Ammon's horn (tissue), 1 donor: ENCODE results near the gene KRT79.

ENCODE experiments used
- DNase-seq: peaks from one replicate; pipeline ENCODE4 v3.0.0-alpha.2; 2016; ENCODE audit warnings: low spot score

The KRT79 gene

GRCh38 chr12:52835271-52836041 lies 1.3 kb upstream of the KRT79 start:
- DNase-seq = no peak

GRCh38 chr12:52834727-52835001 lies 553 bp upstream of the KRT79 start:
- DNase-seq = no peak

- no peak for DNase-seq
Measured at GRCh38 chr12:52832985-52833905, 866 bp downstream of the KRT79 start.

- no peak for DNase-seq
Measured at GRCh38 chr12:52832451-52832850, 1.7 kb downstream of the KRT79 start.

GRCh38 chr12:52831251-52831650 lies 2.9 kb downstream of the KRT79 start:
- no peak for DNase-seq

GRCh38 chr12:52829986-52830770 lies 3.9 kb downstream of the KRT79 start:
- no peak for DNase-seq

- no peak for DNase-seq
Measured at GRCh38 chr12:52828591-52829021, 5.5 kb downstream of the KRT79 start.

- DNase-seq = no peak
Measured at GRCh38 chr12:52828156-52828555, 6.0 kb downstream of the KRT79 start.

GRCh38 chr12:52827499-52828090 lies 6.5 kb downstream of the KRT79 start:
- no peak for DNase-seq

- no peak for DNase-seq
Measured at GRCh38 chr12:52826611-52827498, 7.3 kb downstream of the KRT79 start.

- DNase-seq = no peak
Measured at GRCh38 chr12:52825961-52826360, 8.2 kb downstream of the KRT79 start.

- no peak for DNase-seq
Measured at GRCh38 chr12:52824741-52825410, 9.2 kb downstream of the KRT79 start.

GRCh38 chr12:52823761-52824450 lies 10.2 kb downstream of the KRT79 start:
- no peak for DNase-seq

- DNase-seq = no peak
Measured at GRCh38 chr12:52822771-52823510, 11.2 kb downstream of the KRT79 start.

- no peak for DNase-seq
Measured at GRCh38 chr12:52821826-52822660, 12.1 kb downstream of the KRT79 start.

- DNase-seq = no peak
Measured at GRCh38 chr12:52821071-52821730, 12.9 kb downstream of the KRT79 start.

GRCh38 chr12:52820521-52820920 lies 13.6 kb downstream of the KRT79 start:
- no peak for DNase-seq
